Testis (tissue), 3 donors: Measurements from ENCODE around the gene THSD7A. TPM values are rescaled to one million over a fixed set of nuclear protein-coding genes. Genes with fewer than 3 reads are reported as not detected.

ENCODE experiments used
- DNase-seq: peaks from one replicate; pipeline ENCODE4 v3.0.0-alpha.2; 2019
- H3K27ac ChIP-seq, 2 donors: fragments of 200-600 bp; sonication (generic); one replicate each; pipeline ENCODE4 v1.5.1; 2019
- H3K27me3 ChIP-seq: fragments of 200-600 bp; sonication (generic); one replicate; pipeline ENCODE4 v1.5.1; 2019
- H3K36me3 ChIP-seq: fragments of 200-600 bp; sonication (generic); one replicate; pipeline ENCODE4 v1.5.1; 2017; ENCODE audit warnings: low read depth; ENCODE audit errors: missing control alignments
- H3K4me1 ChIP-seq: fragments of 200-600 bp; sonication (generic); one replicate; pipeline ENCODE4 v1.5.1; 2019
- H3K4me3 ChIP-seq, 2 donors: fragments of 200-600 bp; sonication (generic); one replicate each; pipeline ENCODE4 v1.5.1; 2017 to 2019
- H3K9me3 ChIP-seq: fragments of 200-600 bp; sonication (generic); one replicate; pipeline ENCODE4 v1.5.1; 2017
- CTCF ChIP-seq, 3 experiments: fragments of 450-650 bp in 2 of 3; fragments of 200-600 bp in 1 of 3; sonication (generic) in 1 of 3; IDR thresholded peaks; one replicate each; pipeline ENCODE4 v1.5.1; 2016 to 2019; ENCODE audit warnings: antibody characterized with exemption in 3 of 3, mild to moderate bottlenecking in 2 of 3, moderate library complexity in 1 of 3
- POLR2A ChIP-seq: fragments of 450-650 bp; IDR thresholded peaks from one replicate; pipeline ENCODE4 v1.6.1; 2017; ENCODE audit warnings: antibody characterized with exemption, mild to moderate bottlenecking, moderate library complexity
- WGBS, 2 donors: methylation state at CpG; one replicate each; pipeline ENCODE4 v1.1.5; 2018; 5-methylcytosine and 5-hydroxymethylcytosine counted together
- intact Hi-C: fragments of 100-400 bp; cut with DNase I; formaldehyde crosslinking; loops from one replicate; pipeline ENCODE4 v1.15.1; 2023; ENCODE audit warnings: low total_unique reads
- polyA plus RNA-seq: library from polyadenylated mRNA; stranded (reverse); fragments of 350-450 nt; fragmentation: Illumina TruSeq; extraction: RNeasy Lipid Tissue Mini Kit (QIAGEN cat#74804); gene quantifications from one replicate; pipeline ENCODE4 v1.2.3, GENCODE V29; 2014; ENCODE audit warnings: low read depth, low replicate concordance; ENCODE audit not compliant: insufficient read depth
- total RNA-seq, 2 donors: library from RNA; depleted of rRNA; stranded (reverse); fragments of >200 nt; gene quantifications; one replicate each; pipeline ENCODE4 v1.2.3, GENCODE V29; 2016

The THSD7A gene
- total and polyA plus RNA-seq, 3 donors from 2014 or later: 1.6 to 7.0 (median 6.8) TPM

- no peak for DNase-seq
- Histone ChIP-seq H3K27ac (no peak overlapping the region), H3K36me3 (no peaks in the 10 kb centered on the region), H3K4me3 (no peak overlapping the region), H3K4me1 (no peaks in the 10 kb centered on the region), H3K9me3 (no peaks in the 10 kb centered on the region), H3K27me3 (no peaks in the 10 kb centered on the region)
- intact Hi-C loops: no loop called here
- WGBS, 2 donors: 42 to 46% methylated on average over 3 of the region's 3 CpGs
- TF ChIP-seq POLR2A (no peak), CTCF (IDR thresholded peaks at IDR 0.05) (no peak)
Measured at GRCh38 chr7:11539853-11540252, 292.1 kb downstream of the THSD7A start.

GRCh38 chr7:11538751-11539299, 293.2 kb downstream of the THSD7A start:
- Histone ChIP-seq H3K4me1 (no peaks in the 10 kb centered on the region), H3K9me3 (no peaks in the 10 kb centered on the region), H3K27me3 (no peaks in the 10 kb centered on the region), H3K27ac (no peak overlapping the region), H3K36me3 (no peaks in the 10 kb centered on the region), H3K4me3 (no peak overlapping the region)
- TF ChIP-seq POLR2A (no peak), CTCF (IDR thresholded peaks at IDR 0.05) (no peak)
- intact Hi-C loops: no loop called here
- 73 to 76% methylated on average over 1 of the region's 1 CpG for WGBS, 2 donors
- DNase-seq: no peak

GRCh38 chr7:11533229-11533820, 298.7 kb downstream of the THSD7A start:
- DNase-seq: no peak
- no peaks in the 10 kb centered on the region for H3K9me3 ChIP-seq
- H3K4me1 ChIP-seq: no peaks in the 10 kb centered on the region
- no peak overlapping the region for H3K4me3 ChIP-seq
- H3K27ac ChIP-seq: no peak overlapping the region
- WGBS, 2 donors: 66 to 72% methylated on average over 3 of the region's 3 CpGs
- no peaks in the 10 kb centered on the region for H3K36me3 ChIP-seq
- intact Hi-C loops: no loop called here
- TF ChIP-seq POLR2A: no peak
- no peak for TF ChIP-seq CTCF (IDR thresholded peaks at IDR 0.05)
- no peaks in the 10 kb centered on the region for H3K27me3 ChIP-seq

- intact Hi-C loops: no loop called here
- TF ChIP-seq CTCF (IDR thresholded peaks at IDR 0.05): no peak
- TF ChIP-seq POLR2A: no peak
- no peaks in the 10 kb centered on the region for H3K9me3 ChIP-seq
- H3K36me3 ChIP-seq: no peaks in the 10 kb centered on the region
- H3K4me1 ChIP-seq: no peaks in the 10 kb centered on the region
- no peak overlapping the region for H3K27ac ChIP-seq
- no peak overlapping the region for H3K4me3 ChIP-seq
- WGBS, 2 donors: 32 to 52% methylated on average over 3 of the region's 3 CpGs
- H3K27me3 ChIP-seq: no peaks in the 10 kb centered on the region
- DNase-seq: no peak
Measured at GRCh38 chr7:11529382-11529781, 302.6 kb downstream of the THSD7A start.

GRCh38 chr7:11527707-11528106, 304.3 kb downstream of the THSD7A start:
- Histone ChIP-seq H3K9me3 (no peaks in the 10 kb centered on the region), H3K4me1 (no peaks in the 10 kb centered on the region), H3K4me3 (no peak overlapping the region), H3K27ac (no peak overlapping the region), H3K36me3 (no peaks in the 10 kb centered on the region), H3K27me3 (no peaks in the 10 kb centered on the region)
- no peak for DNase-seq
- TF ChIP-seq CTCF (IDR thresholded peaks at IDR 0.05): no peak
- TF ChIP-seq POLR2A: no peak
- WGBS, 2 donors: 92 to 95% methylated on average over 2 of the region's 2 CpGs
- intact Hi-C loops: no loop called here
